SH-SY5Y (cell line): Measurements from ENCODE around the gene MZT1.

ENCODE experiments used
- GATA2 ChIP-seq: IDR thresholded peaks from 2 replicates; pipeline ENCODE4 v1.6.1; 2011; ENCODE audit warnings: mild to moderate bottlenecking, low read depth, low read length
- GATA3 ChIP-seq: IDR thresholded peaks from 2 replicates; pipeline ENCODE4 v1.6.1; 2011; ENCODE audit warnings: low read depth, mild to moderate bottlenecking, low read length, moderate library complexity

DNA sequence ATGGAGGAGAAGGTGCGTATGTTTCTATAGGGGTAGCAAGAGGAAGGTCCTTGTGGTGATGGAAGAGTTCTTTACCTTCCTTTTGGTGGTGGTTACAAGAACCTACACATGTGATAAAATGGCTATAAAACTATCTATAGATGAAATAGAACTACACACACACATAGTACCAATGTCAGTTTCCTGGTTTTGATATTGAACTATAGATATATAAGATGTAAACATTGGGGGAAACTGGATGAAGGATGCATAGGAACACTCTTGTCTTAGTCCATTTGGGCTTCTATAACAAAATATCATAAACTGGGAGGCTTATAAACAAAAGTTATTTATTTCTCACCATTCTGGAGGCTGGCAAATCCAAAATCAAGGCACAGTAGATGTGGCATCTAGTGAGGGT, 47.1 kb downstream of the MZT1 start:
- TF ChIP-seq GATA3 = no peak
- TF ChIP-seq GATA2 = no peak
